IMR-90 (cell line): ENCODE measurements around the gene KCNMA1. TPM values are rescaled to one million over a fixed set of nuclear protein-coding genes. Genes with fewer than 3 reads are reported as not detected.

Source experiments
- ATAC-seq: fragments of 200-7000 bp; cut with Tn5 transposase; 2 replicates; pipeline ENCODE4 v1.9.1; 2020; ENCODE audit warnings: low read depth, mild to moderate bottlenecking, moderate library complexity
- BruUV-seq: library from RNA; stranded (reverse); fragments of 400-500 nt; replicated peaks from 2 replicates; lab custom pipeline; 2021; lab: Mats Ljungman, UMichigan
- CTCF ChIA-PET: fragments of 300-600 bp; formaldehyde crosslinking; extraction: SDS; loops from one replicate; lab custom pipeline; 2021; ENCODE audit warnings: antibody characterized with exemption; lab: Yijun Ruan, JAX
- POLR2A ChIA-PET: fragments of 300-600 bp; sonication (Branson Sonifier 250); formaldehyde crosslinking; loops from one replicate; lab custom pipeline; 2022; ENCODE audit warnings: antibody characterized with exemption; ENCODE audit not compliant: unreplicated experiment; lab: Charles Lee
- DNase-seq: peaks from one replicate; pipeline ENCODE4 v3.0.0; 2013
- H2AFZ ChIP-seq: replicated peaks from 2 replicates; pipeline ENCODE3; 2013; ENCODE audit warnings: low read length, mild to moderate bottlenecking; ENCODE audit not compliant: poor library complexity
- H2AK5ac ChIP-seq: 2 replicates; pipeline ENCODE4 v1.6.1; 2013; ENCODE audit warnings: low read depth, low read length, inconsistent platforms
- H2AK9ac ChIP-seq: replicated peaks from 2 replicates; pipeline ENCODE3; 2013; ENCODE audit warnings: mild to moderate bottlenecking, low read depth, low read length, moderate library complexity; ENCODE audit not compliant: poor library complexity
- H2BK120ac ChIP-seq: 2 replicates; pipeline ENCODE4 v1.6.1; 2013; ENCODE audit warnings: low read depth, low read length, inconsistent platforms
- H2BK15ac ChIP-seq: 3 replicates; pipeline ENCODE4 v1.6.1; 2013; ENCODE audit warnings: low read depth, low read length, inconsistent platforms
- H2BK20ac ChIP-seq: 2 replicates; pipeline ENCODE4 v1.6.1; 2013; ENCODE audit warnings: low read depth, mild to moderate bottlenecking, inconsistent platforms, low read length, moderate library complexity
- H2BK5ac ChIP-seq: 2 replicates; pipeline ENCODE4 v1.6.1; 2013; ENCODE audit warnings: mild to moderate bottlenecking, low read depth, low read length, inconsistent platforms; ENCODE audit not compliant: poor library complexity, severe bottlenecking
- H3K14ac ChIP-seq: replicated peaks from 2 replicates; pipeline ENCODE4 v1.6.1; 2013; ENCODE audit warnings: low read depth, low read length, inconsistent platforms
- H3K18ac ChIP-seq: 2 replicates; pipeline ENCODE4 v1.6.1; 2013; ENCODE audit warnings: low read depth, low read length, control low read depth
- H3K23ac ChIP-seq: 2 replicates; pipeline ENCODE4 v1.6.1; 2013; ENCODE audit warnings: low read depth, low read length, inconsistent platforms
- H3K27ac ChIP-seq: 2 replicates; pipeline ENCODE4 v1.5.1; 2013; ENCODE audit warnings: mild to moderate bottlenecking, control low read depth, low read length; ENCODE audit not compliant: insufficient read depth
- H3K27me3 ChIP-seq: 2 replicates; pipeline ENCODE4 v1.6.1; 2013; ENCODE audit warnings: low read length; ENCODE audit not compliant: control insufficient read depth, insufficient read depth
- H3K36me3 ChIP-seq: 2 replicates; pipeline ENCODE4 v1.6.1; 2013; ENCODE audit warnings: low read length, mixed read lengths; ENCODE audit not compliant: control insufficient read depth, insufficient read depth
- H3K4ac ChIP-seq: 2 replicates; pipeline ENCODE4 v1.6.1; 2013; ENCODE audit warnings: low read depth, low read length, inconsistent platforms
- H3K4me1 ChIP-seq: 2 replicates; pipeline ENCODE4 v1.6.1; 2013; ENCODE audit warnings: low read length, mixed read lengths; ENCODE audit not compliant: control insufficient read depth, insufficient read depth
- H3K4me2 ChIP-seq: 2 replicates; pipeline ENCODE4 v1.6.1; 2013; ENCODE audit warnings: low read depth, mild to moderate bottlenecking, control low read depth, low read length, moderate library complexity
- H3K4me3 ChIP-seq: 2 replicates; pipeline ENCODE4 v1.5.1; 2013; ENCODE audit warnings: low read depth, mild to moderate bottlenecking, control low read depth, low read length, moderate library complexity; ENCODE audit not compliant: insufficient read depth
- H3K56ac ChIP-seq: 2 replicates; pipeline ENCODE4 v1.6.1; 2013; ENCODE audit warnings: low read length, inconsistent platforms; ENCODE audit not compliant: insufficient read depth; ENCODE audit errors: extremely low read depth
- H3K79me1 ChIP-seq, 2 experiments: 2 replicates each; pipeline ENCODE4 v1.6.1; 2013; ENCODE audit warnings: low read length in 2 of 2, inconsistent platforms in 1 of 2, low read depth in 1 of 2
- H3K9ac ChIP-seq: 2 replicates; pipeline ENCODE4 v1.6.1; 2013; ENCODE audit warnings: low read depth, low read length, control low read depth
- H3K9me1 ChIP-seq: 2 replicates; pipeline ENCODE4 v1.6.1; 2013; ENCODE audit warnings: low read length, inconsistent platforms; ENCODE audit not compliant: insufficient read depth
- H3K9me3 ChIP-seq: 2 replicates; pipeline ENCODE4 v1.6.1; 2013; ENCODE audit warnings: low read length; ENCODE audit not compliant: control insufficient read depth, insufficient read depth
- H4K20me1 ChIP-seq: 2 replicates; pipeline ENCODE4 v1.6.1; 2013; ENCODE audit warnings: low read length, inconsistent platforms; ENCODE audit not compliant: insufficient read depth
- H4K5ac ChIP-seq: 2 replicates; pipeline ENCODE4 v1.6.1; 2013; ENCODE audit warnings: mild to moderate bottlenecking, low read depth, low read length, control low read depth
- H4K8ac ChIP-seq, 2 experiments: 2 replicates each; pipeline ENCODE4 v1.6.1; 2013; ENCODE audit warnings: low read depth in 2 of 2, low read length in 2 of 2, control low read depth in 1 of 2, inconsistent platforms in 1 of 2
- H4K91ac ChIP-seq: 2 replicates; pipeline ENCODE4 v1.6.1; 2013; ENCODE audit warnings: low read depth, low read length, inconsistent platforms; ENCODE audit not compliant: insufficient read depth
- ELK1 ChIP-seq: fragments of 150-350 bp; IDR thresholded peaks from 2 replicates; pipeline ENCODE4 v1.6.1; 2016; ENCODE audit warnings: low read depth, mild to moderate bottlenecking, low read length, moderate library complexity, borderline replicate concordance
- FOS ChIP-seq: fragments of 150-350 bp; IDR thresholded peaks from 2 replicates; pipeline ENCODE4 v1.6.1; 2016; ENCODE audit warnings: low read depth, low read length
- MAZ ChIP-seq: IDR thresholded peaks from 2 replicates; pipeline ENCODE4 v1.6.1; 2012; ENCODE audit warnings: low read depth, mild to moderate bottlenecking, low read length, improper control_type of control experiment, moderate library complexity, borderline replicate concordance
- POLR2A ChIP-seq: IDR thresholded peaks from 2 replicates; pipeline ENCODE4 v1.6.1; 2012; ENCODE audit warnings: mild to moderate bottlenecking, low read depth, low read length
- WGBS, 2 experiments: methylation state at CpG; one replicate each; pipeline versions ENCODE4 v1.1.5 to v1.1.7; 2013; ENCODE audit warnings: missing lambda C conversion rate in 2 of 2; ENCODE audit not compliant: insufficient read length in 1 of 2; ENCODE audit errors: extremely low coverage in 2 of 2; 5-methylcytosine and 5-hydroxymethylcytosine counted together
- dilution Hi-C: fragments of 300-500 bp; cut with HindIII; formaldehyde crosslinking; loops from one replicate; pipeline ENCODE4 v1.14.3; 2018; ENCODE audit warnings: low sequenced_read_pairs; ENCODE audit not compliant: unreplicated experiment
- in situ Hi-C: fragments of 300-500 bp; cut with MboI; formaldehyde crosslinking; loops from 3 replicates; pipeline ENCODE4 v1.14.3; 2019; ENCODE audit warnings: low sequenced_read_pairs, inconsistent platforms, mixed read lengths
- intact Hi-C: fragments of 100-400 bp; cut with micrococcal nuclease; formaldehyde crosslinking; loops from 2 replicates; pipeline ENCODE4 v1.10.0; 2022
- polyA plus RNA-seq, 3 experiments: library from polyadenylated mRNA; depleted of rRNA; stranded (reverse); fragments of >200 nt; gene quantifications; 2 replicates each; pipeline ENCODE4 v1.2.3, GENCODE V29; 2012; ENCODE audit warnings: low replicate concordance in 1 of 3
- total RNA-seq: library from RNA; depleted of rRNA; stranded (reverse); fragments of >200 nt; gene quantifications from 2 replicates; pipeline ENCODE4 v1.2.3, GENCODE V29; 2012

KCNMA1 gene
- total and polyA plus RNA-seq, 2 of the 4 experiments (the other 2 are of a cell fraction) = 25.6 to 29.6 TPM

DNA sequence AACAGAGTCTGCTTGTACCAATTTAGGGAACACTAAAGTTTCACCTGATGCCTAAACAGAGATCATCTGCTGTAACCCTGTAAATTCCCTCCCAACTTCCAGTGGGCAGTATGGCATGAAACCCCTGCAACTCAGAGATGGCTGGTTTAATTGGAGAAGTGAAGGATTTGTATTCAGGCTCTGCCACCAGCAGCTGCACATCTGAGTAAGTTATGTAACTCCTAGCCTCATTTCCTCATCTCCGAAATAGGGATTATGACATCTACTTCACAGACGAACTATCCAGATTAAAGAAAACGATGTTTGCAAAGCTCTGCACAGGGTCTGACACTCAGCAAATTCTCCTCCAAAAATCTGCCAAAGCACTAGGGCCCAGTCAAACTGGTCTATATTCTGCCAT lies 493.0 kb downstream of the KCNMA1 start:
- no peak overlapping the region for H3K14ac ChIP-seq
- POLR2A ChIA-PET = no interaction called here
- intact Hi-C loops = no loop called here
- no peak overlapping the region for H3K4ac ChIP-seq
- no peaks in the 10 kb centered on the region for H3K79me1 ChIP-seq
- H3K18ac ChIP-seq = no peak overlapping the region
- H3K27ac ChIP-seq = no peak overlapping the region
- H2BK15ac ChIP-seq = no peak overlapping the region
- H3K4me1 ChIP-seq = peaks cover 4% of the 10 kb centered on the region
- H3K36me3 ChIP-seq = no peaks in the 10 kb centered on the region; the same call in 1 of the 2 replicates
- H4K8ac ChIP-seq = no peak overlapping the region
- CTCF ChIA-PET = no interaction called here
- no peak overlapping the region for H3K9ac ChIP-seq
- TF ChIP-seq FOS (no peak), MAZ (no peak), POLR2A (no peak), ELK1 (no peak)
- no peak overlapping the region for H2AK9ac ChIP-seq
- 100% methylated on average over 2 of the region's 3 CpGs; no CpG with 5 or more reads in 1 of the 2 experiments for WGBS, 2 experiments
- no peaks in the 10 kb centered on the region for H3K9me3 ChIP-seq
- no peak overlapping the region for H2AK5ac ChIP-seq
- no TSS peak for BruUV-seq
- no peaks in the 10 kb centered on the region for H4K20me1 ChIP-seq
- H3K9me1 ChIP-seq = peaks cover 4% of the 10 kb centered on the region; the same call in 1 of the 2 replicates
- ATAC-seq (no peak), DNase-seq (no peak)
- in situ Hi-C loops = no loop called here
- H3K27me3 ChIP-seq = no peaks in the 10 kb centered on the region
- no peak overlapping the region for H4K5ac ChIP-seq
- H3K4me2 ChIP-seq = no peak overlapping the region
- no peak overlapping the region for H3K23ac ChIP-seq
- no peak overlapping the region for H2BK5ac ChIP-seq
- H3K4me3 ChIP-seq = no peak overlapping the region
- H2BK120ac ChIP-seq = no peak overlapping the region
- no peak overlapping the region for H4K91ac ChIP-seq
- no peak overlapping the region for H2BK20ac ChIP-seq
- no peak overlapping the region for H3K56ac ChIP-seq
- dilution Hi-C loops = no loop called here
- H2AFZ ChIP-seq = no peak overlapping the region
